Spleen (tissue), 13 donors: ENCODE data around the gene MYO3A. TPM values are rescaled to one million over a fixed set of nuclear protein-coding genes. Genes with fewer than 3 reads are reported as not detected.

Experiments used
- DNase-seq: peaks from one replicate; pipeline ENCODE4 v3.0.0-alpha.2; 2020
- H3K27ac ChIP-seq, 8 donors: fragments of 200-600 bp; sonication (generic) in 7 of 8; 1 replicate in 4 of 8; 2 replicates in 4 of 8; pipeline versions ENCODE4 v1.5.0 to v1.8.0; 2016 to 2021; ENCODE audit warnings: inconsistent platforms in 4 of 8, mild to moderate bottlenecking in 4 of 8, moderate library complexity in 1 of 8
- H3K27me3 ChIP-seq, 7 donors: fragments of 200-600 bp; sonication (generic) in 6 of 7; replicated peaks in 1 of 7; 1 replicate in 4 of 7; 2 replicates in 3 of 7; pipeline versions ENCODE4 v1.5.0 to v1.8.0; 2016 to 2021; ENCODE audit warnings: inconsistent platforms in 3 of 7, mild to moderate bottlenecking in 1 of 7
- H3K36me3 ChIP-seq, 6 donors: fragments of 200-600 bp; sonication (generic) in 5 of 6; 1 replicate in 4 of 6; 2 replicates in 2 of 6; pipeline versions ENCODE4 v1.5.0 to v1.8.0; 2016 to 2021; ENCODE audit warnings: inconsistent platforms in 2 of 6
- H3K4me1 ChIP-seq, 6 donors: fragments of 200-600 bp; sonication (generic) in 5 of 6; 1 replicate in 3 of 6; 2 replicates in 3 of 6; pipeline versions ENCODE4 v1.5.0 to v1.8.0; 2016 to 2021; ENCODE audit warnings: inconsistent platforms in 3 of 6
- H3K4me3 ChIP-seq, 8 donors: fragments of 200-600 bp; sonication (generic) in 7 of 8; 1 replicate in 4 of 8; 2 replicates in 4 of 8; pipeline versions ENCODE4 v1.5.0 to v1.8.0; 2016 to 2021; ENCODE audit warnings: inconsistent platforms in 4 of 8, mild to moderate bottlenecking in 4 of 8, moderate library complexity in 2 of 8
- H3K9me3 ChIP-seq, 8 donors: fragments of 200-600 bp; sonication (generic) in 7 of 8; 1 replicate in 4 of 8; 2 replicates in 4 of 8; pipeline versions ENCODE4 v1.5.0 to v1.8.0; 2016 to 2021; ENCODE audit warnings: inconsistent platforms in 4 of 8
- POLR2A ChIP-seq, 3 donors: fragments of 450-650 bp; IDR thresholded peaks; one replicate each; pipeline ENCODE4 v1.5.1; 2017; ENCODE audit warnings: antibody characterized with exemption in 3 of 3, mild to moderate bottlenecking in 1 of 3
- POLR2AphosphoS5 ChIP-seq, 3 donors: sonication (generic); formaldehyde crosslinking; IDR thresholded peaks; one replicate each; pipeline ENCODE4 v1.5.1; 2017; ENCODE audit warnings: antibody characterized with exemption in 3 of 3
- WGBS, 5 donors: extraction: QIAGEN DNeasy Blood & Tissue Kit in 3 of 5; methylation state at CpG; one replicate each; pipeline versions ENCODE4 v1.1.5 to v1.1.7; 2013 to 2018; 5-methylcytosine and 5-hydroxymethylcytosine counted together
- intact Hi-C: fragments of 100-400 bp; cut with DNase I; formaldehyde crosslinking; loops from one replicate; pipeline ENCODE4 v1.15.0; 2023; ENCODE audit warnings: low total_unique reads
- long read RNA-seq, 2 donors: transcript quantifications; one replicate each; lab custom pipeline, GENCODE V29; 2026
- polyA plus RNA-seq, 3 donors: library from polyadenylated mRNA; stranded (reverse); fragments of 200-250 nt; gene quantifications; one replicate each; pipeline ENCODE4 v1.2.1, GENCODE V29; 2013
- total RNA-seq, 7 donors: library from RNA; depleted of rRNA in 3 of 7; stranded (reverse); fragments of >200 nt in 3 of 7; fragmentation: NEBNext Ultra II Directional in 4 of 7; extraction: Animal tissue kit (Norgen Biotek cat#: 25700) in 4 of 7; gene quantifications; one replicate each; pipeline versions ENCODE4 v1.1.0 to v1.2.1, GENCODE V29; 2016 to 2021
- TF ChIP-seq, protein P1 (sequence below), 11 experiments: fragments of 200-600 bp in 7 of 11; fragments of 450-650 bp in 4 of 11; sonication (generic) in 4 of 11; IDR thresholded peaks in 8 of 11; conservative IDR thresholded peaks in 3 of 11; 1 replicate in 7 of 11; 2 replicates in 4 of 11; pipeline versions ENCODE4 v1.4.0 to v1.8.0; 2016 to 2021; ENCODE audit warnings: antibody characterized with exemption in 11 of 11, inconsistent platforms in 4 of 11, mild to moderate bottlenecking in 1 of 11
- donor health status: healthy with polysubstance abuse.
- donor health status: DM: no; HTN: no; CAD: no; lungs with moderate emphysema.
- donor health status: DM: no; HTN: no; CAD: no.
- donor health status: Bipolar disorder and iron deficiency.
- donor health status: healthy.
- donor health status: DM: no; HTN: no; CAD: no.
- donor health status: DM: yes; HTN: yes; CAD: no.

Gene MYO3A, protein sequence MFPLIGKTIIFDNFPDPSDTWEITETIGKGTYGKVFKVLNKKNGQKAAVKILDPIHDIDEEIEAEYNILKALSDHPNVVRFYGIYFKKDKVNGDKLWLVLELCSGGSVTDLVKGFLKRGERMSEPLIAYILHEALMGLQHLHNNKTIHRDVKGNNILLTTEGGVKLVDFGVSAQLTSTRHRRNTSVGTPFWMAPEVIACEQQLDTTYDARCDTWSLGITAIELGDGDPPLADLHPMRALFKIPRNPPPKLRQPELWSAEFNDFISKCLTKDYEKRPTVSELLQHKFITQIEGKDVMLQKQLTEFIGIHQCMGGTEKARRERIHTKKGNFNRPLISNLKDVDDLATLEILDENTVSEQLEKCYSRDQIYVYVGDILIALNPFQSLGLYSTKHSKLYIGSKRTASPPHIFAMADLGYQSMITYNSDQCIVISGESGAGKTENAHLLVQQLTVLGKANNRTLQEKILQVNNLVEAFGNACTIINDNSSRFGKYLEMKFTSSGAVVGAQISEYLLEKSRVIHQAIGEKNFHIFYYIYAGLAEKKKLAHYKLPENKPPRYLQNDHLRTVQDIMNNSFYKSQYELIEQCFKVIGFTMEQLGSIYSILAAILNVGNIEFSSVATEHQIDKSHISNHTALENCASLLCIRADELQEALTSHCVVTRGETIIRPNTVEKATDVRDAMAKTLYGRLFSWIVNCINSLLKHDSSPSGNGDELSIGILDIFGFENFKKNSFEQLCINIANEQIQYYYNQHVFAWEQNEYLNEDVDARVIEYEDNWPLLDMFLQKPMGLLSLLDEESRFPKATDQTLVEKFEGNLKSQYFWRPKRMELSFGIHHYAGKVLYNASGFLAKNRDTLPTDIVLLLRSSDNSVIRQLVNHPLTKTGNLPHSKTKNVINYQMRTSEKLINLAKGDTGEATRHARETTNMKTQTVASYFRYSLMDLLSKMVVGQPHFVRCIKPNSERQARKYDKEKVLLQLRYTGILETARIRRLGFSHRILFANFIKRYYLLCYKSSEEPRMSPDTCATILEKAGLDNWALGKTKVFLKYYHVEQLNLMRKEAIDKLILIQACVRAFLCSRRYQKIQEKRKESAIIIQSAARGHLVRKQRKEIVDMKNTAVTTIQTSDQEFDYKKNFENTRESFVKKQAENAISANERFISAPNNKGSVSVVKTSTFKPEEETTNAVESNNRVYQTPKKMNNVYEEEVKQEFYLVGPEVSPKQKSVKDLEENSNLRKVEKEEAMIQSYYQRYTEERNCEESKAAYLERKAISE (N-terminal part only)
- total RNA-seq (1 to 10 TPM in 2 of 7 donors, under 1 TPM in 4, not detected in 1; 0.09 to 1.3 (median 0.39) TPM), polyA plus RNA-seq (1 to 10 TPM in 1 of 3 donors, under 1 TPM in 2; 0.14 to 1.3 (median 0.30) TPM)
- long read RNA-seq, donor 1: 0 reads
- long read RNA-seq, donor 2: 0 reads

DNA sequence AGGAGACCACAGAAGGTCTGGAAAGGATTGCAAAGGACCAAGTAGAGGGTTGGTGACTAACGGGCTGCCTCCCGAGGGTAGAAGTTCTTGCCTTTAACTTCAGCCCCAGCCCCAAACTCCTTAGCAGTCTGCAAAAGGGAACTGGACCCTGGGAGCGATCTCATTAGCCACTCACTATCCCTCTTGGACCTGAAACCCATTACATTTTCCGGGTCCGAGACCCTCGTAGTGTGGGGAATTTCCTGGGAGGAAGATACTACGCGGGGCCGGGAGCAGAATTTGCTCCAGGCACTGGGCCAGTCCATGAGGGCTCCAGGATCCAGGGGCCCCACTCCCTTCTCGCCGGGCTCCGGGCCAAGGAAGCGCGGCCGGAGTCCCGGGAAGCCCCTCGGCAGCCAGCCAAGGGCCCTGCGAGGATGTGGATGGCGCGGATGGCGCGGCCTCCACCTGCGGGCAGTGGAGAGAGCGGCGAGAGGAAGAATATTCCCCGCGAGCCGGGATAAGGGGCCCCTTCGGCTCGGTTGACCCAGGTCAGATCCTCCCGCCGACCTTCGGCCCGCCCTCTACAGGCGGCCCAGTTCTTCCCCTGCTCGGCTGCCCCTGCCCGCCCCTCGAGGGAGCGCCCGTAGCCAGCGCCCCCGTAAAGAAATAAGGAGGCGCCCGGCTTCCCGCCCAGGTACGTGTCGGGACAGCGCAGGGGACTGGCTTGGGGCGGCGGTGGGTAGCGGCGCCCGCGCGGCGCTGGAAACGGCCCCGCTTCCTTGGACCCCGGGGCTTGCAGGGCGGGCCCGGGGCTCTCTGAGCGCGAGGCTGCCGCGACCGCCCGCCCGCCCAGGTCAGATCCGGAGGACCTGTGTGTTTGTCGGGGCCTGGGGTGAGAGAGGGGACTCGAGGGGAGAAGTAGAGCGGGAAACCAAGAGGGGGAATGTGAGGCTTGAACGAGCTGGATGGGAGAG lies at the start of gene MYO3A:
MYO3A (plus strand) TSS at position 577 of the 956 bp plus-strand sequence. CDS start 17,882 bp downstream, outside the sequence.
- no peaks in the 10 kb centered on the region for H3K36me3 ChIP-seq
- peak; percentile 71 for DNase-seq
- H3K4me3 ChIP-seq: peak within 1 kb of the TSS in 6 of 8 donors; percentile 15 to 62 (median 28)
- 8 to 11% (median 10%) methylated on average over 47 to 73 of the region's 73 CpGs for WGBS, 5 donors
- intact Hi-C loops: no loop called here
- H3K4me1 ChIP-seq: peaks cover 0 to 17% (median 13%) of the 10 kb centered on the region in 6 donors
- H3K27me3 ChIP-seq: peaks cover 0 to 54% (median 22%) of the 10 kb centered on the region in 7 donors
- H3K27ac ChIP-seq: no peak within 1 kb of the TSS
- TF ChIP-seq, protein P1, sequence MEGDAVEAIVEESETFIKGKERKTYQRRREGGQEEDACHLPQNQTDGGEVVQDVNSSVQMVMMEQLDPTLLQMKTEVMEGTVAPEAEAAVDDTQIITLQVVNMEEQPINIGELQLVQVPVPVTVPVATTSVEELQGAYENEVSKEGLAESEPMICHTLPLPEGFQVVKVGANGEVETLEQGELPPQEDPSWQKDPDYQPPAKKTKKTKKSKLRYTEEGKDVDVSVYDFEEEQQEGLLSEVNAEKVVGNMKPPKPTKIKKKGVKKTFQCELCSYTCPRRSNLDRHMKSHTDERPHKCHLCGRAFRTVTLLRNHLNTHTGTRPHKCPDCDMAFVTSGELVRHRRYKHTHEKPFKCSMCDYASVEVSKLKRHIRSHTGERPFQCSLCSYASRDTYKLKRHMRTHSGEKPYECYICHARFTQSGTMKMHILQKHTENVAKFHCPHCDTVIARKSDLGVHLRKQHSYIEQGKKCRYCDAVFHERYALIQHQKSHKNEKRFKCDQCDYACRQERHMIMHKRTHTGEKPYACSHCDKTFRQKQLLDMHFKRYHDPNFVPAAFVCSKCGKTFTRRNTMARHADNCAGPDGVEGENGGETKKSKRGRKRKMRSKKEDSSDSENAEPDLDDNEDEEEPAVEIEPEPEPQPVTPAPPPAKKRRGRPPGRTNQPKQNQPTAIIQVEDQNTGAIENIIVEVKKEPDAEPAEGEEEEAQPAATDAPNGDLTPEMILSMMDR (IDR thresholded peaks at IDR 0.05 in 8 of 11, conservative IDR thresholded peaks at IDR 0.05 in 3 of 11): no peak
- TF ChIP-seq POLR2A (IDR thresholded peaks at IDR 0.05) (no peak), POLR2AphosphoS5 (IDR thresholded peaks at IDR 0.05) (no peak)
- H3K9me3 ChIP-seq: no peaks in the 10 kb centered on the region

DNA sequence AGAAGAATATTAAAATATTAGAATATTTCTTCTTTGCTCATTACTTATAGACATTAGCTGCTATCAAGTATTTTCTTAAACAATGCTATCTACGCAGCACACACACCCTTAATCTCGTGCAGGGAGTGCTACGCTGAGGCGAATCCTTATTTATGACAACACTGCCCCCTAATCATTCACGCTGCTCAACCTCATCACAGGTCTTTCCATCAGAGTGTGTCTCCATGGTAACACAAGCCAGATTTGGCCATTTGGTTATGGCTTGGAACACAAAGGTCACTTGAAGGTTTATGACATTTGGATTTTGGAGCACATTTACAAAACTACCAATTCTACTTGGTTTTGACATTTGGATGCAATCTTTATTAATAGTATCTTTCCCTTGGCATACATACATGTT lies 45.4 kb upstream of the MYO3A start:
- intact Hi-C loops: no loop called here
- Histone ChIP-seq H3K4me1 (no peaks in the 10 kb centered on the region), H3K27ac (no peak overlapping the region), H3K36me3 (no peaks in the 10 kb centered on the region), H3K27me3 (peaks cover 0 to 5% (median 0%) of the 10 kb centered on the region in 7 donors), H3K4me3 (no peak overlapping the region), H3K9me3 (peaks cover 0 to 20% (median 9%) of the 10 kb centered on the region in 8 donors)
- WGBS, 5 donors: 73 to 88% (median 83%) methylated on average over 5 of the region's 5 CpGs
- DNase-seq: no peak
- TF ChIP-seq POLR2A (IDR thresholded peaks at IDR 0.05) (no peak), POLR2AphosphoS5 (IDR thresholded peaks at IDR 0.05) (no peak)
- TF ChIP-seq, protein P1 (IDR thresholded peaks at IDR 0.05 in 8 of 11, conservative IDR thresholded peaks at IDR 0.05 in 3 of 11): no peak

DNA sequence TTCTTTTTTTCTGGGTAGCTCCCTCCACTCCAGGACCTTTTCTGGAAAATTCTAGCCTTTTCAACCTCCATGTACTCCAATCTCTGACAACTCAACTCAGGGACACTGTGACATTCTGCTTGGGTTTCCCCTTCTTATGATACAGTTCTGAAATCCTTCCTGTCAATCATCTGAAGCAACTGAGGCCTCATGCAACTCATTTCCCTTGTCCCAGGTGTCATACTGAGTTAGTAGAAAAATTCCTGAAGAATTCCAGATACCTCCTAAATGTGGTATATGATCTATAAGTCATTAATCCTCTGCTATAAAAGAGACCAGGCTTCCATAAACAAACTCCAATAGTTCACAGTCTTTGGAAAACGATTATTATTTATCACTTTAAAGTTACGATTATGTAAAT lies 43.0 kb upstream of the MYO3A start:
- intact Hi-C loops: no loop called here
- WGBS, 5 donors: 71 to 92% (median 90%) methylated on average over 2 of the region's 2 CpGs
- Histone ChIP-seq H3K36me3 (no peaks in the 10 kb centered on the region), H3K9me3 (peaks cover 0 to 20% (median 9%) of the 10 kb centered on the region in 8 donors), H3K27ac (no peak overlapping the region), H3K4me1 (no peaks in the 10 kb centered on the region), H3K27me3 (peaks cover 0 to 5% (median 0%) of the 10 kb centered on the region in 7 donors), H3K4me3 (no peak overlapping the region)
- DNase-seq: no peak
- no peak for TF ChIP-seq POLR2A (IDR thresholded peaks at IDR 0.05)
- TF ChIP-seq, protein P1 (IDR thresholded peaks at IDR 0.05 in 8 of 11, conservative IDR thresholded peaks at IDR 0.05 in 3 of 11): no peak
- TF ChIP-seq POLR2AphosphoS5 (IDR thresholded peaks at IDR 0.05): no peak
